HepG2 (cell line): ENCODE data around the gene TMEM87B. TPM values are rescaled to one million over a fixed set of nuclear protein-coding genes. Genes with fewer than 3 reads are reported as not detected.
A peak's percentile ranks its signal among the peaks of the same experiment; 100 is the strongest.

ENCODE experiments used
- ATRX ChIP-seq: sonication (generic); formaldehyde crosslinking; IDR thresholded peaks from 2 replicates; pipeline ENCODE4 v1.4.0; 2020; ENCODE audit warnings: missing genetic modification reagents, borderline replicate concordance
- CCAR2 ChIP-seq: fragments of 200-400 bp; formaldehyde crosslinking; optimal IDR thresholded peaks from 2 replicates; pipeline ENCODE3; 2018; ENCODE audit warnings: low read depth, mild to moderate bottlenecking, low read length, moderate library complexity
- LCORL ChIP-seq, 2 experiments: fragments of 450-650 bp in 1 of 2; sonication (generic) in 1 of 2; formaldehyde crosslinking in 1 of 2; IDR thresholded peaks; 2 replicates each; pipeline versions ENCODE4 v1.5.0 to v1.6.1; 2017 to 2020; ENCODE audit warnings: antibody characterized with exemption in 1 of 2, missing genetic modification reagents in 1 of 2
- NFAT5 ChIP-seq: sonication (generic); formaldehyde crosslinking; IDR thresholded peaks from 2 replicates; pipeline ENCODE4 v1.4.0; 2020; ENCODE audit warnings: missing genetic modification reagents
- NFATC3 ChIP-seq: sonication (generic); formaldehyde crosslinking; IDR thresholded peaks from 2 replicates; pipeline ENCODE4 v1.5.1; 2020; ENCODE audit warnings: mild to moderate bottlenecking, missing genetic modification reagents
- PHF20 ChIP-seq: sonication (generic); formaldehyde crosslinking; IDR thresholded peaks from 2 replicates; pipeline ENCODE4 v1.5.0; 2020; ENCODE audit warnings: mild to moderate bottlenecking, missing genetic modification reagents
- REPIN1 ChIP-seq: sonication (generic); formaldehyde crosslinking; IDR thresholded peaks from 2 replicates; pipeline ENCODE4 v1.8.0; 2022; ENCODE audit warnings: missing genetic modification reagents, low read depth, mild to moderate bottlenecking, borderline replicate concordance
- SAFB2 ChIP-seq: sonication (generic); formaldehyde crosslinking; IDR thresholded peaks from 2 replicates; pipeline ENCODE4 v1.5.1; 2020; ENCODE audit warnings: missing genetic modification reagents, low read depth, mild to moderate bottlenecking, borderline replicate concordance
- SP4 ChIP-seq: sonication (generic); formaldehyde crosslinking; IDR thresholded peaks from 2 replicates; pipeline ENCODE4 v1.8.1; 2023; ENCODE audit warnings: mild to moderate bottlenecking, missing genetic modification reagents
- TBP ChIP-seq: sonication (generic); formaldehyde crosslinking; IDR thresholded peaks from 2 replicates; pipeline ENCODE4 v1.5.0; 2020; ENCODE audit warnings: missing genetic modification reagents
- TFAP4 ChIP-seq: sonication (generic); IDR thresholded peaks from 2 replicates; pipeline ENCODE4 v1.6.1; 2016; ENCODE audit warnings: low read depth, borderline replicate concordance
- ZNF543 ChIP-seq: sonication (generic); formaldehyde crosslinking; IDR thresholded peaks from 2 replicates; pipeline ENCODE4 v1.4.0; 2020; ENCODE audit warnings: mild to moderate bottlenecking, missing genetic modification reagents
- ZNF580 ChIP-seq: IDR thresholded peaks from 2 replicates; pipeline ENCODE4 v1.6.1; 2016; ENCODE audit warnings: low read depth, borderline replicate concordance
- ZNF674 ChIP-seq: sonication (generic); formaldehyde crosslinking; IDR thresholded peaks from 2 replicates; pipeline ENCODE4 v1.5.0; 2020; ENCODE audit warnings: low read depth, mild to moderate bottlenecking, missing genetic modification reagents
- ZNF747 ChIP-seq: sonication (generic); formaldehyde crosslinking; IDR thresholded peaks from 2 replicates; pipeline ENCODE4 v1.8.1; 2023; ENCODE audit warnings: missing genetic modification reagents, mild to moderate bottlenecking, borderline replicate concordance
- ZNF772 ChIP-seq: sonication (generic); formaldehyde crosslinking; IDR thresholded peaks from 2 replicates; pipeline ENCODE4 v1.5.0; 2020; ENCODE audit warnings: mild to moderate bottlenecking, missing genetic modification reagents
- ZXDC ChIP-seq: sonication (generic); formaldehyde crosslinking; IDR thresholded peaks from 2 replicates; pipeline ENCODE4 v1.5.0; 2020; ENCODE audit warnings: mild to moderate bottlenecking, missing genetic modification reagents
- polyA plus RNA-seq, 8 experiments: library from polyadenylated mRNA; depleted of rRNA in 3 of 8; stranded (reverse) in 7 of 8; unstranded in 1 of 8; fragments of >200 nt; fragmentation: Illumina TruSeq in 4 of 8; extraction: Trizol in 4 of 8; gene quantifications; 2 replicates each; pipeline versions ENCODE4 v1.2.1 to v1.2.3, GENCODE V29; 2011 to 2016; ENCODE audit warnings: low read depth in 4 of 8, missing spikeins in 1 of 8, mixed read lengths in 1 of 8; ENCODE audit not compliant: insufficient read depth in 1 of 8
- total RNA-seq, 5 experiments: library from RNA; depleted of rRNA; stranded (reverse); fragments of >200 nt; fragmentation: Illumina TruSeq; extraction: Trizol; gene quantifications; 2 replicates each; pipeline ENCODE4 v1.2.3, GENCODE V29; 2016; ENCODE audit warnings: low read depth in 1 of 5

TMEM87B gene
- total and polyA plus RNA-seq, 2 of the 13 experiments (the other 11 are each of a cell fraction or from before 2014, with no cell fraction given), result 15.1 to 16.2 TPM

- no peak for TF ChIP-seq REPIN1 (CRISPR knock-in tag)
- no peak for TF ChIP-seq ZNF772 (CRISPR knock-in tag)
- no peak for TF ChIP-seq ZNF747 (CRISPR knock-in tag)
- no peak for TF ChIP-seq SAFB2 (CRISPR knock-in tag)
- no peak for TF ChIP-seq ZXDC
- TF ChIP-seq TFAP4, result peak; percentile 41; the same call in 1 of the 2 replicates
- TF ChIP-seq SP4 (CRISPR knock-in tag), result peak; percentile 46; the same call in 1 of the 2 replicates
- peak; percentile 43; the same call in 1 of the 2 replicates for TF ChIP-seq ZNF543 (CRISPR knock-in tag)
- TF ChIP-seq NFATC3, result no peak
- no peak for TF ChIP-seq NFAT5 (CRISPR knock-in tag)
- 0 out of 2 replicates have a peak, but pooled peaks have one; percentile 36 for TF ChIP-seq ZNF674 (CRISPR knock-in tag)
- no peak for TF ChIP-seq LCORL (IDR thresholded peaks at IDR 0.05)
- peak; percentile 42; the same call in 1 of the 2 replicates for TF ChIP-seq LCORL (CRISPR knock-in tag; IDR thresholded peaks at IDR 0.05)
- no peak for TF ChIP-seq TBP (CRISPR knock-in tag)
- TF ChIP-seq ATRX (CRISPR knock-in tag), result no peak
- 0 out of 2 replicates have a peak, but pooled peaks have one; percentile 4 for TF ChIP-seq PHF20 (CRISPR knock-in tag)
- TF ChIP-seq ZNF580 (CRISPR knock-in tag), result no peak
- TF ChIP-seq CCAR2, result no peak
Observed at GRCh38 chr2:112168422-112169124, 113.5 kb downstream of the TMEM87B start (continued).
